ENCODE results near the gene CPTP.
A peak's percentile ranks its signal among the peaks of the same experiment; 100 is the strongest.

CPTP gene

DNA sequence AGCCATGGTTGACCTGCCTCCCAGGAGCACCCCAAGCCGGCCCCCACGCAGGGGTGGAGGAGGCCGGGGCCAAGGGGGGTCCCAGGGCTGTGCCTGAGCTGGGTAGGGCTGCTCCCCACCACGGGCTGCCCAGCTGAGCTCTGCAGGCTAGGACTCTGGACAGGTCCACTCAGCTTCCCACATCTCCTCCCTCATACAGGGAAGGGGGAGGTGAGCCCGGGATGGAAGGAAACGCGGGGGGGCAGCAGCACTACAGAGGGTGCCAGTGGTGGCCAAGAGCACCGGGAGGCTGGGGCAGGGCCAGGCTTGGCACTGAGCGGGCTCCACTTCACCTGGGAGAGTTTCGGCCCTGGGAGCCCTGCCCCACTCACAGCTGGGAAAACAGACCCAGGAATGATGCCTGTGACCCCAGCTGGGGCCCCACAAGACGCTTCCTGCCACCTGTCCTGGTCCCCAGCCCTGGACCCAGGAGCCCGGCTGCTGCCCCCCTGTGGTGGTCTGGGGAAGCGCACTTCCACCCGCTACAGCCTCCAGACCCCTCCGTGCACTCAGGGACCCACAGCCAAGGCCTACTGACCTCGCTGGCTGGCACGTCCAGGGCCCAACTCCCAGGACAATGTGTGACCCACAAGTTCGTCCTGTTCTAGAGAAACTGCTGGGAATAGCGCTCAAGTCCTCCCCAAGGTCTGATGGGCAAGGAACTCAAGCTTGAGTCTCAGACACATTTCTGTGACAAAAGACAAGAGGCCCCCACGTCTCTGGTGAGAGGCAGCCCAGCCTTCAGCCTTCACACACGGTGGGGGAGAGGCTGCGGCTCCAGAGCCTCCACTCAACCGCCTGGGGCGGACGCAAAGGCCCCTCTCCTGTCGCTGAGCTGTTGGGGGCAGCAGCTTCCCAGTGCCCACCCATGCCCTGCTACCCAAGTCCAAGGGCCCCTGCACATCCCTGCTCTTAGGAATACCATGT is 47.4 kb downstream of the CPTP start:
- peaks cover 42% of the 10 kb centered on the region for H3K4me1 ChIP-seq (ENCODE audit: low read depth, poor library complexity, severe bottlenecking)

DNA sequence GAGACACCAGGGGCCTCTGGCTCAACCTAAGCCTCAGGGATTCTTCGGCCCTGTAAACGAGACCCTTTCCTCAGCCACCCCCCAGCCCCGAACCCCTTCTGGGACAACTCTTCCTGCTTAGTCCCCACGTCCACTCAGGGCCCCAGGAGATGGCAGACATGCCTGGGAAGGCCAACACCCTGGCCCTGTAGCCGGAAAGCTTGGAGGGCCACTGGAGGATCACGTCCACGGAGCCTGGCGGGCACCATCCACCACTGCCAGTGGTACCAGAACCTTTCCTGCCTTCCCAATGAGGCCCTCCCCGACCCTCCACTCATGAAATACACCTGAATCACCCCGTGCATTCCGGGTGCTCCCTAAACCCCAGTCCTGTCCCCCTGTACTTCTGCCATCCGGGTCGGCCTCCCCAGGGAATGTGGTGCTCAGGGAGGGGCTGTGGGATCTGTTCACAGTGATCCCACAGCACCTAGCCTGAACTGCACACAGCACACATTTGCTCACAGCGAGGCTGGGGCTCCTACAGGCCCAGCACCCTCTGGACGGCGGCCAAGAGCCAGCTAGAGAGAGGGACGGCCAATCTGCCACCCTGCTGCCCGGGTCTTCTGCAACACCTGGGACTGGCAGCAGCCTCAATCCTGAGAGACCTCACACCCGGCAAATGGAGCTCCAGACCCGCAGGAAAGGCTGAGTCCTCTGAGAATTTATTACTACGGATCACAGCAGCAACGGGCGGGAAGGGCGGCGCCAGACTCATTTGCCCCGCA is 48.6 kb downstream of the CPTP start:
- H2AFZ ChIP-seq (ENCODE audit: low read depth): no peak overlapping the region
- no peaks in the 10 kb centered on the region for H4K20me1 ChIP-seq (ENCODE audit: insufficient read depth)
- peaks cover 42% of the 10 kb centered on the region for H3K4me1 ChIP-seq (ENCODE audit: low read depth, poor library complexity, severe bottlenecking)
- H3K36me3 ChIP-seq (ENCODE audit: insufficient read depth): no peaks in the 10 kb centered on the region
- H3K4me2 ChIP-seq: peak overlapping the region; percentile 96; the same call in 1 of the 2 replicates
- TF ChIP-seq, protein P1, sequence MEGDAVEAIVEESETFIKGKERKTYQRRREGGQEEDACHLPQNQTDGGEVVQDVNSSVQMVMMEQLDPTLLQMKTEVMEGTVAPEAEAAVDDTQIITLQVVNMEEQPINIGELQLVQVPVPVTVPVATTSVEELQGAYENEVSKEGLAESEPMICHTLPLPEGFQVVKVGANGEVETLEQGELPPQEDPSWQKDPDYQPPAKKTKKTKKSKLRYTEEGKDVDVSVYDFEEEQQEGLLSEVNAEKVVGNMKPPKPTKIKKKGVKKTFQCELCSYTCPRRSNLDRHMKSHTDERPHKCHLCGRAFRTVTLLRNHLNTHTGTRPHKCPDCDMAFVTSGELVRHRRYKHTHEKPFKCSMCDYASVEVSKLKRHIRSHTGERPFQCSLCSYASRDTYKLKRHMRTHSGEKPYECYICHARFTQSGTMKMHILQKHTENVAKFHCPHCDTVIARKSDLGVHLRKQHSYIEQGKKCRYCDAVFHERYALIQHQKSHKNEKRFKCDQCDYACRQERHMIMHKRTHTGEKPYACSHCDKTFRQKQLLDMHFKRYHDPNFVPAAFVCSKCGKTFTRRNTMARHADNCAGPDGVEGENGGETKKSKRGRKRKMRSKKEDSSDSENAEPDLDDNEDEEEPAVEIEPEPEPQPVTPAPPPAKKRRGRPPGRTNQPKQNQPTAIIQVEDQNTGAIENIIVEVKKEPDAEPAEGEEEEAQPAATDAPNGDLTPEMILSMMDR (conservative IDR thresholded peaks at IDR 0.05; ENCODE audit: low read depth, low read length): no peak
- H3K9ac ChIP-seq: no peak overlapping the region
- H3K79me2 ChIP-seq (ENCODE audit: insufficient read depth, low read depth): peaks cover 25% of the 10 kb centered on the region
- H3K4me3 ChIP-seq (IDR thresholded peaks at IDR 0.05; ENCODE audit: insufficient read depth, low read depth, low read length): no peak overlapping the region
- H3K27ac ChIP-seq: no peak overlapping the region
- no peaks in the 10 kb centered on the region for H3K27me3 ChIP-seq (ENCODE audit: insufficient read depth, low read depth)

More for the DNA sequence above, 47.4 kb downstream of the CPTP start:
- peak overlapping the region; percentile 54 for H3K4me3 ChIP-seq (IDR thresholded peaks at IDR 0.05; ENCODE audit: insufficient read depth, low read depth, low read length)
- H3K4me2 ChIP-seq: peak overlapping the region; percentile 99
- no peaks in the 10 kb centered on the region for H3K27me3 ChIP-seq (ENCODE audit: insufficient read depth, low read depth)
- H4K20me1 ChIP-seq (ENCODE audit: insufficient read depth): no peaks in the 10 kb centered on the region
- no peak overlapping the region for H3K9ac ChIP-seq
- H3K79me2 ChIP-seq (ENCODE audit: insufficient read depth, low read depth): peaks cover 25% of the 10 kb centered on the region
- H3K27ac ChIP-seq: peak overlapping the region; percentile 33; the same call in 1 of the 2 replicates
- no peak overlapping the region for H2AFZ ChIP-seq (ENCODE audit: low read depth)
- TF ChIP-seq, protein P1 (conservative IDR thresholded peaks at IDR 0.05; ENCODE audit: low read depth, low read length): peak; percentile 90
- H3K36me3 ChIP-seq (ENCODE audit: insufficient read depth): no peaks in the 10 kb centered on the region

DNA sequence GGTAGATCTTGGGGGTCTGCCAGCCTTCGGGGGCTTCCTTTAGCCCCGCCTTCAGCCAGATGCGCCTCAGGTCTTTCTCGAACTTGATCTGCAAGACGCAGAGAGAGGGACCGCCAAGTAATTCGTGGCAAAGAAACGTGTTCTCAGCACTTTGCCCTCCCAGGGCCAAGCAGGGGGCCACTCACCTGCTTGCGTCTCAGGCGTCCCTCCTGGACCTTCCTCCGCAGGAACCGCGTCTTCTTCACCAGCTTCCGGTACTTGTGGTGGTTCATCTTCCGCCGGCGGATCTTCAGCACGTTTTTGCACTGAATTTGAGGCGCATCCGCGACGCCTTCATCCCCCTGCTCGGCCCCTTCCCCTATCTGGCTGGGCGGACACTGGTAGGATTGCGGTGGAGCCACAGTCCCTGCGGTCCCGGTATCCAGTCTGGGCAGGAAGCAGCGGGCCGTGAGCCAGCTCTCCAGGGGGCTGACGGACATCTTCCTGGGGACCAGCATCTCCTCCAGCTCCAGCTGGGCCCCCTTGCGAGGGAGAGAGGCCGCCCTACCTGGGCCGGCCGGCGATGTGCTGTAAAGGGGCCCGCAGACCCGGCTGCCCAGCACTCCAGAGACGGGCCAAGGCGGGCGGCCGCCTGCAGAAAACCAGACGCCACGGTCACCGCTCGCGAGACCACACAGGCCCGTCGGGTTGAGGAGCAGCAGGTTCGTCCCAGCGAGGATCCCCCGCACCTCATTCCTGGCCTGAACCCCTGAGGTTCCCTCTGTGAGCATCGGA is 49.4 kb downstream of the CPTP start:
- Histone ChIP-seq H3K36me3 (ENCODE audit: insufficient read depth) (no peaks in the 10 kb centered on the region), H3K4me1 (ENCODE audit: low read depth, poor library complexity, severe bottlenecking) (peaks cover 42% of the 10 kb centered on the region), H3K27me3 (ENCODE audit: insufficient read depth, low read depth) (no peaks in the 10 kb centered on the region), H3K4me2 (peak overlapping the region; percentile 96), H3K79me2 (ENCODE audit: insufficient read depth, low read depth) (peaks cover 25% of the 10 kb centered on the region), H2AFZ (ENCODE audit: low read depth) (no peak overlapping the region), H3K27ac (no peak overlapping the region), H3K9ac (peak overlapping the region; percentile 79; the same call in 1 of the 2 replicates), H4K20me1 (ENCODE audit: insufficient read depth) (no peaks in the 10 kb centered on the region), H3K4me3 (IDR thresholded peaks at IDR 0.05; ENCODE audit: insufficient read depth, low read depth, low read length) (peak overlapping the region; percentile 89)
- TF ChIP-seq, protein P1 (conservative IDR thresholded peaks at IDR 0.05; ENCODE audit: low read depth, low read length): no peak

DNA sequence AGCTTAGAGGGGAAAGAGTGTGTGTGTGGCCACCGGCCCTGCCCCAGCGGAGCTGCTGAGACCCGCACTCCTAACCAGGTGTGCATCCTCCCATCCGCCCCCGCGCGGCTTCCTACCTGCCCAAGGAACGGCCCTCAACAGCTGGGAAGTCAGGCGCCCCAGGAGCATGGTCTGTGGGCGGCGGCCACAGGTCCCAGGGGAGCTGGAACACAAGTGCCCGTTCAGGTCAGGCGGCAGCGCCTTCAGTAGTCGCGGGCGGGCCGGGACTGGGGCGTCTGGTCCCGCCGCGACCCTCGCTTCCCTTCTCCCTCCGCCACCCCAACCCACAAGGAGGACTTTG is 50.0 kb downstream of the CPTP start:
- Histone ChIP-seq H3K4me3 (IDR thresholded peaks at IDR 0.05; ENCODE audit: insufficient read depth, low read depth, low read length) (peak overlapping the region; percentile 89), H3K9ac (peak overlapping the region; percentile 79), H3K27ac (peak overlapping the region; percentile 63), H3K36me3 (ENCODE audit: insufficient read depth) (no peaks in the 10 kb centered on the region), H3K4me1 (ENCODE audit: low read depth, poor library complexity, severe bottlenecking) (peaks cover 42% of the 10 kb centered on the region), H3K4me2 (peak overlapping the region; percentile 96), H4K20me1 (ENCODE audit: insufficient read depth) (no peaks in the 10 kb centered on the region), H3K79me2 (ENCODE audit: insufficient read depth, low read depth) (peaks cover 25% of the 10 kb centered on the region), H2AFZ (ENCODE audit: low read depth) (peak overlapping the region; percentile 64; the same call in 1 of the 2 replicates), H3K27me3 (ENCODE audit: insufficient read depth, low read depth) (no peaks in the 10 kb centered on the region)
- TF ChIP-seq, protein P1 (conservative IDR thresholded peaks at IDR 0.05; ENCODE audit: low read depth, low read length): no peak

All from KMS-11 (cell line).